Chondrocyte (in vitro differentiated cells): ENCODE results near the gene GPR155. TPM values are rescaled to one million over a fixed set of nuclear protein-coding genes. Genes with fewer than 3 reads are reported as not detected.
A peak's percentile ranks its signal among the peaks of the same experiment; 100 is the strongest.
"Not testable (repeated sequence)": the region's sequence is repeated elsewhere in the genome, so short reads cannot be mapped to it uniquely, and the experiment has no call there.

ENCODE experiments used
- DNase-seq: peaks from one replicate; pipeline ENCODE4 v3.0.0; 2021; ENCODE audit warnings: mixed read lengths, low spot score
- H3K27ac Mint-ChIP-seq: one replicate; pipeline ENCODE4 v1.8.0; 2021; ENCODE audit warnings: mild to moderate bottlenecking, moderate library complexity, mixed read lengths; ENCODE audit not compliant: unreplicated experiment
- H3K27me3 Mint-ChIP-seq: 2 replicates; pipeline ENCODE4 v1.8.0; 2021; ENCODE audit warnings: low read depth, mixed read lengths
- H3K36me3 Mint-ChIP-seq: 2 replicates; pipeline ENCODE4 v1.8.0; 2021; ENCODE audit warnings: low read depth, mixed read lengths
- H3K4me1 Mint-ChIP-seq: 2 replicates; pipeline ENCODE4 v1.8.0; 2021; ENCODE audit warnings: low read depth, mild to moderate bottlenecking, mixed read lengths
- H3K4me3 Mint-ChIP-seq: one replicate; pipeline ENCODE4 v1.8.0; 2021; ENCODE audit warnings: mild to moderate bottlenecking, moderate library complexity, mixed read lengths; ENCODE audit not compliant: unreplicated experiment
- H3K9me3 Mint-ChIP-seq: 2 replicates; pipeline ENCODE4 v1.8.0; 2021; ENCODE audit warnings: low read depth, mixed read lengths
- total RNA-seq: library from RNA; stranded (reverse); gene quantifications from 3 replicates; pipeline ENCODE4 v1.2.1, GENCODE V29; 2021
- TF ChIP-seq, protein P1 (sequence below): fragments of 200-600 bp; sonication (generic); IDR thresholded peaks from 2 replicates; pipeline ENCODE4 v1.5.0; 2021; ENCODE audit warnings: antibody characterized with exemption, mild to moderate bottlenecking, moderate library complexity

Gene GPR155
- total RNA-seq, 1 donor from 2014 or later: 12.8 TPM

DNA sequence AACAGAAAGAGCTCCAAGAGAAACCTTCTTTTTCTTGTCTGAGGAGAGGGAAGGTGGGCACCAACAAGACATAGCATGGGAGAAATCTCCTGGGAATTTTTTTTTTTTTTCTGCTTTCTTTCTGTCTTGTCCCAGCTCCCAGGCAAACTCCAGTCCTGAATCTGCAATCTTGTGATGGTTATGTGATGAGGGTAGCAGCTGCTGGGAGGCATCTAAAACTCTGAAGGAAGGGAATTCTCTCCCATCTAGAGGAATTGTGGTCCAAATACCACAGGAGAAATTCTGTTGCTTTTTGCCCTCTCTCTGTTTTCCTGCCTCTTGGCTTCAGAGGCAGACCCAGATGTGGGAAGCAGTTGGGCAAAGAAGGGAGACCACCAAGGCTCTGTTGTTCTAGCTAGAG is 74.6 kb downstream of the GPR155 start:
- TF ChIP-seq, protein P1, sequence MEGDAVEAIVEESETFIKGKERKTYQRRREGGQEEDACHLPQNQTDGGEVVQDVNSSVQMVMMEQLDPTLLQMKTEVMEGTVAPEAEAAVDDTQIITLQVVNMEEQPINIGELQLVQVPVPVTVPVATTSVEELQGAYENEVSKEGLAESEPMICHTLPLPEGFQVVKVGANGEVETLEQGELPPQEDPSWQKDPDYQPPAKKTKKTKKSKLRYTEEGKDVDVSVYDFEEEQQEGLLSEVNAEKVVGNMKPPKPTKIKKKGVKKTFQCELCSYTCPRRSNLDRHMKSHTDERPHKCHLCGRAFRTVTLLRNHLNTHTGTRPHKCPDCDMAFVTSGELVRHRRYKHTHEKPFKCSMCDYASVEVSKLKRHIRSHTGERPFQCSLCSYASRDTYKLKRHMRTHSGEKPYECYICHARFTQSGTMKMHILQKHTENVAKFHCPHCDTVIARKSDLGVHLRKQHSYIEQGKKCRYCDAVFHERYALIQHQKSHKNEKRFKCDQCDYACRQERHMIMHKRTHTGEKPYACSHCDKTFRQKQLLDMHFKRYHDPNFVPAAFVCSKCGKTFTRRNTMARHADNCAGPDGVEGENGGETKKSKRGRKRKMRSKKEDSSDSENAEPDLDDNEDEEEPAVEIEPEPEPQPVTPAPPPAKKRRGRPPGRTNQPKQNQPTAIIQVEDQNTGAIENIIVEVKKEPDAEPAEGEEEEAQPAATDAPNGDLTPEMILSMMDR: no peak
- no peak overlapping the region for H3K4me3 Mint-ChIP-seq
- no peaks in the 10 kb centered on the region for H3K27me3 Mint-ChIP-seq
- peaks cover 7% of the 10 kb centered on the region for H3K36me3 Mint-ChIP-seq
- H3K4me1 Mint-ChIP-seq: peaks cover 10% of the 10 kb centered on the region
- H3K27ac Mint-ChIP-seq: no peak overlapping the region
- no peak for DNase-seq
- no peaks in the 10 kb centered on the region for H3K9me3 Mint-ChIP-seq

- peak overlapping the region; percentile 65 for H3K27ac Mint-ChIP-seq
- H3K4me3 Mint-ChIP-seq: peak overlapping the region; percentile 69
- H3K36me3 Mint-ChIP-seq, H3K9me3 Mint-ChIP-seq, H3K27me3 Mint-ChIP-seq, DNase-seq: not testable (repeated sequence)
- peaks cover 10% of the 10 kb centered on the region for H3K4me1 Mint-ChIP-seq
These were observed 76.8 kb downstream of the GPR155 start for GRCh38 chr2:174410039-174410438.

DNA sequence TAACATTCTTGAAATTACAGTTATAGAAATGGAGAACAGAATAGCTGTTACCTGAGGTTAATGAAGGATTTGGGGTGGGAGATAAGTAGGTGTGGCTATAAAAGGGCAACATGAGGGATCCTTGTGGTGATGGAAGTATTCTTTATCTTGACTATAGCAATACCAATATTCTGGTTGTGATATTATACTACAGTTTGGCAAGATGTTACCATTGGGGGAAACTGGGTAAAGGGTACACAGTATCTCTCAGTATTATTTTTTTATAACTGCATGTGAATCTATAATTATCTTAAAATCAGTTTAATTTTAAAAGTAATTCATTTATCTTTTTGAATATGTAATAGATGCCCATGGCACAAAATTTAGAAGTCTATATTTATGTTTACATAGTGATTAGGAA is 83.2 kb downstream of the GPR155 start:
- Mint-ChIP-seq H3K9me3 (no peaks in the 10 kb centered on the region), H3K4me1 (no peaks in the 10 kb centered on the region), H3K4me3 (no peak overlapping the region), H3K27ac (no peak overlapping the region), H3K36me3 (peaks cover 11% of the 10 kb centered on the region), H3K27me3 (no peaks in the 10 kb centered on the region)
- TF ChIP-seq, protein P1: no peak
- DNase-seq: no peak

DNA sequence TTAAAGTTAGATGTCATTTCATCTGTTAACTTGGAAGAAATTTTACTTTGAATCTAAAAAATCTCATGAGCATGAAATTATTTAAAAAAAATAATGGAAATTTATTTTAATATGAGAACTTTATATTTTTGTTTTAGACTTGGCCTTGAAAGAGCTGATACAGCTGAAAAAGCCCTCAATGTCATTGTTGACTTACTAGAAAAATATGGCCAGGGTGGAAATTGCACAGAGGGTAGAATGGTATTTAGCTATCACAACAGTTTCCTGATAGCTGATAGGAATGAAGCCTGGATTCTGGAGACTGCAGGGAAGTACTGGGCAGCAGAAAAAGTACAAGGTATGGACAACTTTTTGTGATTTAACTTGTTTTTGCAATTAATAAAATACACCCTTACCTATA is 86.0 kb downstream of the GPR155 start:
- Mint-ChIP-seq H3K4me1 (peaks cover 12% of the 10 kb centered on the region), H3K4me3 (no peak overlapping the region), H3K27me3 (no peaks in the 10 kb centered on the region), H3K9me3 (no peaks in the 10 kb centered on the region), H3K27ac (no peak overlapping the region), H3K36me3 (peaks cover 11% of the 10 kb centered on the region)
- TF ChIP-seq, protein P1: no peak
- no peak for DNase-seq

DNA sequence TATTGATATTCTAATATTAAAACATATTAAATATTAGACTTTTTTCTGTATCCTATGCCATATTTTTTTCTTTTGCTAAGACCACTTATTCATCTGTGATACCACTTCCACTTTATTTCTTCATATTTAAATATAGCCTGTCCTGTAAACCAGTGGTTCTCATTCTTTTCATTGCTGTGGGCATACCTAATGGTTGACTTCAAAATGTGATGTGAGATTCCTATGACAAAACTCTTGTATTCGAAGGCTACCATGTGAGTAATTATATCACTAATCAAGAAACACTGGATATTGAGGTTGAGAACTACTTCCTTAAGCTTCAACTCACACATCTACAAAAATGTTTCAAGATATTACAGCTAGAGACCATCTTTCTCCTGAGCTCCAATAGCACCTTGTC is 87.7 kb downstream of the GPR155 start:
- Mint-ChIP-seq H3K4me3 (no peak overlapping the region), H3K27ac (no peak overlapping the region)

DNA sequence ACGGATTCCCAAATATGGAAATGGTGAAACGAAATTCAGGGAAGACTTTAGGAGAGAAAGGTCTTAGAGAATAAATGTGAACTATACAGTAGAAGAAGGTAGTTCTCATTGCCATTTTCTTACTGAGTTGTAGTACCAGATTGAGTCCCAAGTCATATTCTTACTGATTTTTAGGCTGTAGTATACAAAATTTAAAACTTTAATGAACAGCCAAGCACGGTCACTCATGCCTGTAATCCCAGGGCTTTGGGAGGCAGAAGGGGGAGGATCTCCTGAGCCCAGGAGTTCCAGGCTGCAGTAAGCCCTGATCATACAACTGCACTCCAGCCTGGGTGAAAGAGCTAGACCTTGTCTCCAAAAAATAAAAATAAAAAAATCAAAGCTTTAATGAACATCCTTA is 89.1 kb downstream of the GPR155 start:
- H3K27ac Mint-ChIP-seq: no peak overlapping the region
- no peaks in the 10 kb centered on the region for H3K27me3 Mint-ChIP-seq
- peaks cover 34% of the 10 kb centered on the region for H3K4me1 Mint-ChIP-seq
- no peak overlapping the region for H3K4me3 Mint-ChIP-seq
- H3K36me3 Mint-ChIP-seq: peaks cover 6% of the 10 kb centered on the region
- TF ChIP-seq, protein P1: no peak
- DNase-seq: no peak
- no peaks in the 10 kb centered on the region for H3K9me3 Mint-ChIP-seq

More for the DNA sequence above, 87.7 kb downstream of the GPR155 start:
- Mint-ChIP-seq H3K4me1 (peaks cover 23% of the 10 kb centered on the region), H3K36me3 (peaks cover 11% of the 10 kb centered on the region), H3K27me3 (no peaks in the 10 kb centered on the region), H3K9me3 (no peaks in the 10 kb centered on the region)
- DNase-seq: no peak
- TF ChIP-seq, protein P1: no peak
